Central memory CD8-positive, alpha-beta T cell (primary cell): ENCODE measurements around the gene MYB.

Experiments
- ATAC-seq: fragments of 150-1000 bp; cut with Tn5 transposase; replicated peaks from 2 replicates; pipeline ENCODE4 v1.10.0; 2022; ENCODE audit warnings: mild to moderate bottlenecking, moderate FRiP score, moderate number of reproducible peaks; ENCODE audit not compliant: poor library complexity, severe bottlenecking; ENCODE audit errors: extremely low read depth
- DNase-seq, 2 donors: peaks; one replicate each; pipeline ENCODE4 v3.0.0; 2021; ENCODE audit warnings: low spot score in 2 of 2
- H3K27ac Mint-ChIP-seq: one replicate; pipeline ENCODE4 v1.8.0; 2022; ENCODE audit warnings: low read depth, mild to moderate bottlenecking, moderate library complexity, mixed read lengths
- H3K27me3 Mint-ChIP-seq: one replicate; pipeline ENCODE4 v1.8.0; 2022; ENCODE audit warnings: mixed read lengths
- H3K36me3 Mint-ChIP-seq: one replicate; pipeline ENCODE4 v1.8.0; 2022; ENCODE audit warnings: mild to moderate bottlenecking, moderate library complexity, mixed read lengths; ENCODE audit not compliant: insufficient read depth
- H3K4me1 Mint-ChIP-seq: one replicate; pipeline ENCODE4 v1.8.0; 2022; ENCODE audit warnings: mixed read lengths
- H3K4me3 Mint-ChIP-seq: one replicate; pipeline ENCODE4 v1.8.0; 2022; ENCODE audit warnings: mild to moderate bottlenecking, moderate library complexity, mixed read lengths
- H3K9me3 Mint-ChIP-seq: one replicate; pipeline ENCODE4 v1.8.0; 2022; ENCODE audit warnings: mixed read lengths

MYB gene

DNA sequence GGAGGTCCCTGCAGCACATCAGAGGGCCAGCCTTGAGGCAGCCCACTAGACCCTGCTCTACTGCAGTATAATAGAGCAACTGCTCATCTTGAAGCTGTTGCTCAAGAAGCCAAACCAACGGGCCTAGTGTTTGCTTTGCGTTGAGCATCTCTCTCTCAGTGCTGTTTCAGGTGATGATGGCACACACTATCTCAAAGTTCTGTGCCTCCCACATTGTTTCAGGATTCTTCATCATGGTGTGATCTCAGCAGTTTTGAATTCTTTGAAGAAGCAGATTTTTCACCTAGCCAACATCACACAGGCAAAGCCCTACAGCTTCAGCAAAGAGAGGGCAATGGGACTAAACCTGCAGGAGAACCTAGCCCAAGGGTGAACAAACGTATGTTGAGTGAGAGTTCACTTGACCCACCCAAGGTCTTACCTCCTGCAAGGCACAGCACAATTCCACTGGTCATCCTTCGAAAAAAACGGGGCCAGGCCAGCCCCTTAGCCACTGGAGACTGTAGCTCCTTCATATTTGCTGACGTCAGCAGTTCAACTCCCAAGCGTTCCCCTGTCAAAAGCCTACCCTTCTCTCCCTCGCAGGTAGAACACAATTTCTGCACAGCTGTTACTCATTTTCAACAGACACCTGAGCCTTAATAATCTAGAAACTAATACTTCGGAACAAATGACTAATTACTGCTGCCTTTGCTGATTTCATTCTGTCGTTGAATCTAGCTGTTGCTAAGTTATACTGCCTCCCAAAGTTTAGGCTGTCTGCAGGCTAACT, 15.8 kb downstream of the MYB start:
- Mint-ChIP-seq H3K9me3 (no peaks in the 10 kb centered on the region), H3K36me3 (peaks cover 9% of the 10 kb centered on the region), H3K4me3 (peak overlapping the region; percentile 44), H3K27ac (no peak overlapping the region), H3K4me1 (peaks cover 8% of the 10 kb centered on the region), H3K27me3 (no peaks in the 10 kb centered on the region)
- ATAC-seq (no peak), DNase-seq (no peak)

GRCh38 chr6:135202836-135203235, 21.7 kb downstream of the MYB start:
- no peak overlapping the region for H3K4me3 Mint-ChIP-seq
- H3K4me1 Mint-ChIP-seq, result no peaks in the 10 kb centered on the region
- no peak overlapping the region for H3K27ac Mint-ChIP-seq
- peaks cover 2% of the 10 kb centered on the region for H3K36me3 Mint-ChIP-seq
- no peaks in the 10 kb centered on the region for H3K9me3 Mint-ChIP-seq
- DNase-seq (no peak), ATAC-seq (no peak)
- H3K27me3 Mint-ChIP-seq, result no peaks in the 10 kb centered on the region

GRCh38 chr6:135204951-135205350, 23.8 kb downstream of the MYB start:
- no peak for ATAC-seq
- H3K27ac Mint-ChIP-seq, result no peak overlapping the region
- no peaks in the 10 kb centered on the region for H3K27me3 Mint-ChIP-seq
- no peak for DNase-seq
- H3K4me1 Mint-ChIP-seq, result peaks cover 3% of the 10 kb centered on the region
- peaks cover 2% of the 10 kb centered on the region for H3K36me3 Mint-ChIP-seq
- no peak overlapping the region for H3K4me3 Mint-ChIP-seq
- no peaks in the 10 kb centered on the region for H3K9me3 Mint-ChIP-seq

DNA sequence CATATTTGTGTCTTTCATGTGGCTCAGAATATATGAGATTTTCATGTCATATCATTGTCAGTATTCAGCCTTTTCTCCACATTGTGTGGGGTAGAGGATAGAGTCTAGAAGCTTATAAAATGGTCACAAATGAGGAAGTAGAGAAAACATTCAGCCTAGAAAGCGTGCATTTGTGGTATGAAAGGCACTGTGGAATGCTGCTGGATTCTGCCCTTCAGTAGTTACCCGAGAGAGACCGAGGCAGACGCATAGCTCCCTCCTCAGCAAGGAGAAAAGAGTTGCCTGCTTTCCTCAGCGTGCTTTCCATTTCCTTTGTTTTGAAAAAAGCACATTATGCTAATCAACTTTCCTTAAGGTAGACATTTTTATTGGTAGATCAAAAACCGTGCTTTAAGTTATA, 28.7 kb downstream of the MYB start:
- no peak overlapping the region for H3K27ac Mint-ChIP-seq
- no peak for ATAC-seq
- no peaks in the 10 kb centered on the region for H3K27me3 Mint-ChIP-seq
- peaks cover 1% of the 10 kb centered on the region for H3K36me3 Mint-ChIP-seq
- H3K9me3 Mint-ChIP-seq, result no peaks in the 10 kb centered on the region
- peak overlapping the region; percentile 55 for H3K4me3 Mint-ChIP-seq
- no peak for DNase-seq
- peaks cover 21% of the 10 kb centered on the region for H3K4me1 Mint-ChIP-seq

DNA sequence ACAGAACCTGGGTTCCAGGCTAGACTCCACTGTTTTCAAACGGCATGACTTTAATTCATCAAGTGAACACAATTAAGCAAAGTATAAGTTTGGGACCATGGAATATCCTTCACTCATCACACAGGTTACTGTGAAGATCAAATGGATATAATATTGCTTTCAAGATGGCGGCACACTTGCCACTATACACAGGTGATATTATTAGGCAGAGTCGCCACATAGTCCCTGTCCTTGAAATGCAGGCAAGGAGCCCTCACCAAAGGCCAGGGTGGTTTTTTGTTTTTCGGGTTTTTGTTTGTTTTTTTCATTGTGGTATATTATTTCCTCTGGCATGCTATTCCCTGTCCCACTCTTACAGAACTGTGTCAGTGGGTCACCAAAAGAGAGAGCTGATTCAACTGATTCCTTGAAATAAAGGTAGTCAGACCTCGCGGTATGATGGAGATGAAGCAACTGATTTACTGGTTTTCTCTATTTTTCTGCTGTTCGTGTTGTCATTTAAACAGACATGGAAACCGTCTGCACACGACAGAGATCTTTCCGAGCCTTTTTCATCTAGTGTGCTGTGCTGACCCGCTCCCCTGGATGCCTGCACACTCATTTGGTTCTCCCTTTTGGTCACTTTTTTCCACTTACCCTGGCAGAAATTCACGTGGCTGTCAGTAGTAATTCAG, 29.7 kb downstream of the MYB start:
- Mint-ChIP-seq H3K27ac (no peak overlapping the region), H3K36me3 (no peaks in the 10 kb centered on the region), H3K4me1 (peaks cover 21% of the 10 kb centered on the region), H3K9me3 (no peaks in the 10 kb centered on the region), H3K4me3 (no peak overlapping the region), H3K27me3 (no peaks in the 10 kb centered on the region)
- ATAC-seq (no peak), DNase-seq (no peak)

DNA sequence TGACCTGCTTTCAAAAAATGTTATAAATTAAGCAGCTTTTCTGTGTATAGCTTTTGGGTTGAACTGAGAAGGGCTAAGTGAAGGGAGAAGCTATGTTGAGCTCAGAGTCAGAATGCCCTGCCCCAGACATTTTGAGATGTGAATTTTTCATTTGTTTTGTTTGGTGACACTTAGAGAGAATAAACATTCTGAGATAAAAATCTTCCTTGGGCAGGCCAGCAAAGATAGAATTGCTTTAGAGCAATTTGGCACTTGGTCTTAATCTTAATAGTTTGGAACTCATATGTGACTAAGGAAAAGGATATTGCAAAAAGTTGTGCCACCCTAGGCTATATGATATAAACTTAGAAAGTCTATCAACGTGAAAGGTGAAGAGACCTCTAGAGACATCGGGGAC, 30.2 kb downstream of the MYB start:
- DNase-seq (no peak), ATAC-seq (no peak)
- Mint-ChIP-seq H3K9me3 (no peaks in the 10 kb centered on the region), H3K36me3 (no peaks in the 10 kb centered on the region), H3K4me1 (peaks cover 21% of the 10 kb centered on the region), H3K27ac (no peak overlapping the region), H3K27me3 (no peaks in the 10 kb centered on the region), H3K4me3 (no peak overlapping the region)

DNA sequence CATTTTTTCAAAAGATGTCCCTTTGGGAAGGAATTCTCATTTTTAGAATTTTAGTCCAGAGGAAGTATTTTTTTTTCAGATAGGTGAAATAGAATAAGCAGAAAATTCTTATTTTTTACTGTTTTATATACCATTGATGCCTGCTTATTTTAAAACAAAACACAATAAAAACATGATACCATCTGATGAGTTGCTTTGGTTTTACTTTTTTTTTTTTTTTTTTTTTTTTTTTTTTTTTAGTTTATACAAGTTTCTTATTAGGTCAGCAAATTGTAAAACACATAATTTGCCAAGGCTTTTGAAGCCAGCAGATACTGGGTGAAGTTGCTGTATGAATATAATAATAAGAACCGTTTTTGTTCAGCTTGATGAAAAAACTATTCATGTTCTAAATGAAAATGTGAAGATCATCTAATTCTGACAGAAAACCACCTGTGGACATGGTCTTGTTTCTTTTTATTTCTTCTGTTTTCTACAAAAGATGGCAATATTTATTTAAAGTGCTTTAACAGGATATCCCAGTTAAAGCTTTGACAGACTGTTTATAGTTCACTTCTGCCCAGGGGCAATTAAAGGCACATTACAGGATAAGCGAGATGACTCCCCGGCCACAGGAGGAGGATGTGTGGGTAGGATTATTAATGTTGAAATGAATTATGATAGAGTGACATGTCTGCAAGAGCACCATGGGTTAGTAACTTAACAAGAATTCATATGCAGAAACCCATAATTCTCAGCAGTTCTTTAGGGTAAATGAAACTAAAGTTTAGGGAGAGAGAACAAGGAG, 31.1 kb downstream of the MYB start:
- Mint-ChIP-seq H3K4me1 (peaks cover 21% of the 10 kb centered on the region), H3K9me3 (no peaks in the 10 kb centered on the region), H3K27ac (no peak overlapping the region), H3K27me3 (no peaks in the 10 kb centered on the region), H3K4me3 (peak overlapping the region; percentile 5), H3K36me3 (no peaks in the 10 kb centered on the region)
- ATAC-seq (no peak), DNase-seq (no peak)

DNA sequence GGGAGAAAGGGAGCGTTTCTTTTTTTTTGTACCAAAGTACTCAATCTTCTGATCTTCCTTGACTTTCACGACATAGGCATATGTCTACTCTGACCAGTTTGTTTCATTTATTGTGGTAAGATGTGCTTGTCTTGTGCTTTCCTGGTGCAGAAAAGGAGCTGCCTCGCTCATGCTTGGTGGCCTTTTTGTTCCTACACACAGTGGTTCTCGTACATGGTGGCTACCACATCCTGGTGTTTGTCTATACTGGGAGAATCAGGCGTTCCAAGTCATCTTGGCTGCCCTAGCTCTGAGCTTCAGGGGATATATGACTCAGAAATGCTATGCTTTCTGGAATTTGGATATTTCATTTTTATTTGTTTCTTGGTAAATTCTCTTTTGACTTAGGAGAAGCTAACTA, 31.8 kb downstream of the MYB start:
- no peaks in the 10 kb centered on the region for H3K27me3 Mint-ChIP-seq
- H3K27ac Mint-ChIP-seq, result no peak overlapping the region
- H3K4me3 Mint-ChIP-seq, result peak overlapping the region; percentile 5
- no peaks in the 10 kb centered on the region for H3K36me3 Mint-ChIP-seq
- no peaks in the 10 kb centered on the region for H3K9me3 Mint-ChIP-seq
- ATAC-seq (no peak), DNase-seq (no peak)
- H3K4me1 Mint-ChIP-seq, result peaks cover 21% of the 10 kb centered on the region

DNA sequence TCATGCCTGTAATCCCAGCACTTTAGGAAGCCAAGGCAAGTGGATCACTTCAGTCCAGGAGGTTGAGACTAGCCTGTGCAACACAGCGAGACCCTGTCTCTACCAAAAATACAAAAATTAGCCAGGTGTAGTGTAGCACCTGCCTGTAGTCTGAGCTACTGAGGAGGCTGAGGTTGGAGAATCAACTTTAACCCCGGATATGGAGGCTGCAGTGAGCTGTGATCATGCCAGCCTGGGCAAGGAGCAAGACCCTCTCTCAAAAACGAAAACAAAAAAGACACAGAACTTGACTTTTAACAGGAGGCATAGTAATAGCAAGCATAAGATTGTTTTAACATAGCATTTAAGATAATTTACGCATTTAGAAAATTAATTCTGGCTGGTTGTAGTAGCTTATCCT, 32.5 kb downstream of the MYB start:
- no peak for ATAC-seq
- H3K4me1 Mint-ChIP-seq, result peaks cover 21% of the 10 kb centered on the region
- H3K9me3 Mint-ChIP-seq, result no peaks in the 10 kb centered on the region
- H3K27me3 Mint-ChIP-seq, result no peaks in the 10 kb centered on the region
- H3K36me3 Mint-ChIP-seq, result no peaks in the 10 kb centered on the region
- no peak for DNase-seq
- no peak overlapping the region for H3K4me3 Mint-ChIP-seq
- no peak overlapping the region for H3K27ac Mint-ChIP-seq

GRCh38 chr6:135215160-135215559, 34.1 kb downstream of the MYB start:
- H3K27me3 Mint-ChIP-seq, result no peaks in the 10 kb centered on the region
- no peak for DNase-seq
- H3K4me1 Mint-ChIP-seq, result peaks cover 16% of the 10 kb centered on the region
- no peak overlapping the region for H3K27ac Mint-ChIP-seq
- H3K36me3 Mint-ChIP-seq, result no peaks in the 10 kb centered on the region
- no peak overlapping the region for H3K4me3 Mint-ChIP-seq
- ATAC-seq, result no peak
- H3K9me3 Mint-ChIP-seq, result no peaks in the 10 kb centered on the region

- Mint-ChIP-seq H3K9me3 (no peaks in the 10 kb centered on the region), H3K4me1 (peaks cover 13% of the 10 kb centered on the region), H3K36me3 (no peaks in the 10 kb centered on the region), H3K27ac (no peak overlapping the region), H3K4me3 (no peak overlapping the region), H3K27me3 (no peaks in the 10 kb centered on the region)
- no peak for DNase-seq
- no peak for ATAC-seq
Measured at GRCh38 chr6:135215563-135215962, 34.5 kb downstream of the MYB start.

GRCh38 chr6:135217663-135218062, 36.6 kb downstream of the MYB start:
- ATAC-seq (no peak), DNase-seq (no peak)
- no peaks in the 10 kb centered on the region for H3K9me3 Mint-ChIP-seq
- H3K36me3 Mint-ChIP-seq, result no peaks in the 10 kb centered on the region
- H3K27ac Mint-ChIP-seq, result no peak overlapping the region
- no peaks in the 10 kb centered on the region for H3K27me3 Mint-ChIP-seq
- H3K4me1 Mint-ChIP-seq, result peaks cover 7% of the 10 kb centered on the region
- H3K4me3 Mint-ChIP-seq, result no peak overlapping the region

DNA sequence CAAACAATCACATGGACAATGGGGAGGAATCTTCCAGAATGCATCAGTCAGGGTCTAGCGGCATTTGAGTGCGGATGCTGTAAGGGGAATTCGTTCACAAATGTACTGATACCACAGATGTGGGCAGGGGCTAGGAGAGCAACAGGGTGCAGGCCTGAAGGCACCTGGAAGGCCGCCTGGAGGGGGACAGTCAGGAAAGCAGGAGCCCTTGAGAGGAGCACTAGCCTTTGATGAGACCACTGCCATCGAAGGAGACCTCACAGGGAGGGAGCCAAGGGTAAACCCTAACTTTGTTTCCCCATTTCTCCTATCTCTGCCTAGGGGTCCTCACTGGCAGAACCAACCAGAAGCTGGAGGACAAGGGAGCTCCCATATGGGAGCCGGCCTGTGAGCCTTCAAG, 38.2 kb downstream of the MYB start:
- Mint-ChIP-seq H3K9me3 (no peaks in the 10 kb centered on the region), H3K36me3 (no peaks in the 10 kb centered on the region)

More for the DNA sequence above, 38.2 kb downstream of the MYB start:
- no peak overlapping the region for H3K27ac Mint-ChIP-seq
- H3K4me3 Mint-ChIP-seq, result no peak overlapping the region
- peaks cover 10% of the 10 kb centered on the region for H3K4me1 Mint-ChIP-seq
- DNase-seq (no peak), ATAC-seq (no peak)
- H3K27me3 Mint-ChIP-seq, result no peaks in the 10 kb centered on the region
